T-helper 22 cell (primary cell): ENCODE results near the gene DHPS.

Experiments
- DNase-seq: peaks from one replicate; pipeline ENCODE4 v3.0.0-alpha.2; 2020; ENCODE audit warnings: low read depth

DHPS gene

GRCh38 chr19:12675399-12675798, 6.3 kb downstream of the DHPS start:
- no peak for DNase-seq

- DNase-seq = no peak
Measured at GRCh38 chr19:12672744-12673143, 8.9 kb downstream of the DHPS start.

GRCh38 chr19:12670159-12670928, 11.3 kb downstream of the DHPS start:
- DNase-seq = no peak

- peak; percentile 53 for DNase-seq
Measured at GRCh38 chr19:12669270-12670158, 12.2 kb downstream of the DHPS start.

GRCh38 chr19:12668932-12669269, 12.8 kb downstream of the DHPS start:
- DNase-seq = peak; percentile 73

- no peak for DNase-seq
Measured at GRCh38 chr19:12668346-12668745, 13.3 kb downstream of the DHPS start.

GRCh38 chr19:12667731-12668302, 13.9 kb downstream of the DHPS start:
- DNase-seq = no peak

- DNase-seq = peak; percentile 72
Measured at GRCh38 chr19:12666265-12667048, 15.2 kb downstream of the DHPS start, which contains the start of the genes MAN2B1 and WDR83. TSS of gene MAN2B1 (minus strand) at chr19:12666742. CDS start at chr19:12666701, 41 bp downstream. TSS of gene WDR83 (plus strand) at chr19:12666807. CDS start at chr19:12669791, 2,984 bp downstream.

GRCh38 chr19:12665671-12666264, 15.9 kb downstream of the DHPS start:
- no peak for DNase-seq

GRCh38 chr19:12665281-12665573, 16.5 kb downstream of the DHPS start:
- DNase-seq = peak; percentile 28

- no peak for DNase-seq
Measured at GRCh38 chr19:12664406-12665280, 17.0 kb downstream of the DHPS start.

GRCh38 chr19:12660980-12661379, 20.7 kb downstream of the DHPS start:
- no peak for DNase-seq

GRCh38 chr19:12657966-12658365, 23.7 kb downstream of the DHPS start:
- no peak for DNase-seq

GRCh38 chr19:12656899-12657571, 24.6 kb downstream of the DHPS start:
- no peak for DNase-seq

- DNase-seq = no peak
Measured at GRCh38 chr19:12655546-12655945, 26.1 kb downstream of the DHPS start.

- DNase-seq = no peak
Measured at GRCh38 chr19:12652219-12652618, 29.5 kb downstream of the DHPS start.

- no peak for DNase-seq
Measured at GRCh38 chr19:12649941-12650340, 31.7 kb downstream of the DHPS start.

- DNase-seq = no peak
Measured at GRCh38 chr19:12648088-12648487, 33.6 kb downstream of the DHPS start.

- DNase-seq = no peak
Measured at GRCh38 chr19:12647490-12648071, 34.1 kb downstream of the DHPS start.

GRCh38 chr19:12647047-12647446, 34.6 kb downstream of the DHPS start:
- no peak for DNase-seq
